HCT116 (cell line): ENCODE measurements around the gene PRSS16. TPM values are rescaled to one million over a fixed set of nuclear protein-coding genes. Genes with fewer than 3 reads are reported as not detected.

Experiments used
- ATAC-seq: fragments of 200-7000 bp; cut with Tn5 transposase; 2 replicates; pipeline ENCODE4 v1.9.1; 2020; ENCODE audit warnings: mild to moderate bottlenecking, moderate library complexity
- BruUV-seq: library from RNA; stranded (reverse); fragments of 400-500 nt; replicated peaks from 2 replicates; lab custom pipeline; 2021; lab: Mats Ljungman, UMichigan
- CTCF ChIA-PET: fragments of 300-600 bp; sonication (Branson Sonifier 250); formaldehyde crosslinking; loops from one replicate; lab custom pipeline; 2021; ENCODE audit warnings: antibody characterized with exemption; lab: Charles Lee
- POLR2A ChIA-PET: fragments of 300-600, 350-600 bp; sonication (Branson Sonifier 250); formaldehyde crosslinking; loops from one replicate; lab custom pipeline; 2021; ENCODE audit warnings: antibody characterized with exemption; lab: Charles Lee
- RAD21 ChIA-PET, 2 experiments: fragments of 300-600 bp; sonication (Branson Sonifier 250); formaldehyde crosslinking; loops; one replicate each; lab custom pipeline; 2023; ENCODE audit warnings: low total read pairs in 2 of 2; ENCODE audit not compliant: uncharacterized antibody in 2 of 2, unreplicated experiment in 2 of 2, low non-redundant PET in 1 of 2; lab: Charles Lee
- DNase-seq: peaks from one replicate; pipeline ENCODE4 v3.0.0-alpha.2; 2010; ENCODE audit warnings: low read depth, low spot score
- H2AFZ ChIP-seq: fragments of 200-600 bp; shearing (Covaris generic), sonication (generic); 2 replicates; pipeline ENCODE4 v1.6.1; 2017; ENCODE audit warnings: low read depth, mixed run types, mixed read lengths, antibody characterized with exemption, low read length; ENCODE audit not compliant: poor library complexity, severe bottlenecking
- H3K27ac ChIP-seq: 2 replicates; pipeline ENCODE4 v1.5.1; 2012; ENCODE audit warnings: low read depth, low read length
- H3K27me3 ChIP-seq: fragments of 200-600 bp; sonication (generic); 2 replicates; pipeline ENCODE4 v1.6.1; 2016; ENCODE audit warnings: mixed run types, low read length, mixed read lengths; ENCODE audit not compliant: insufficient read depth
- H3K36me3 ChIP-seq, 2 experiments: fragments of 200-500 bp in 1 of 2; fragments of 200-600 bp in 1 of 2; sonication (Bioruptor generic) in 1 of 2; sonication (generic) in 1 of 2; 2 replicates each; pipeline versions ENCODE4 v1.5.1 to v1.6.1; 2014 to 2016; ENCODE audit warnings: low read length in 2 of 2, inconsistent platforms in 1 of 2, mixed read lengths in 1 of 2, mixed run types in 1 of 2; ENCODE audit not compliant: insufficient read depth in 2 of 2, control insufficient read depth in 1 of 2
- H3K4me1 ChIP-seq, 2 experiments: fragments of 200-600 bp in 1 of 2; sonication (generic) in 1 of 2; 2 replicates each; pipeline versions ENCODE4 v1.5.1 to v1.6.1; 2012 to 2017; ENCODE audit warnings: low read length in 2 of 2, inconsistent platforms in 1 of 2, mild to moderate bottlenecking in 1 of 2, mixed read lengths in 1 of 2, mixed run types in 1 of 2, moderate library complexity in 1 of 2; ENCODE audit not compliant: insufficient read depth in 2 of 2, control insufficient read depth in 1 of 2
- H3K4me2 ChIP-seq: fragments of 200-600 bp; sonication (generic); 2 replicates; pipeline ENCODE4 v1.6.1; 2017; ENCODE audit warnings: mixed run types, low read length, mixed read lengths
- H3K4me3 ChIP-seq, 2 experiments: fragments of 200-600 bp in 1 of 2; sonication (generic) in 1 of 2; replicated peaks in 1 of 2; 2 replicates each; pipeline ENCODE4 v1.5.1; 2011 to 2016; ENCODE audit warnings: low read length in 2 of 2, control low read depth in 1 of 2, low read depth in 1 of 2, mild to moderate bottlenecking in 1 of 2, mixed read lengths in 1 of 2, mixed run types in 1 of 2
- H3K79me2 ChIP-seq: fragments of 200-600 bp; sonication (generic); 2 replicates; pipeline ENCODE4 v1.6.1; 2017; ENCODE audit warnings: mild to moderate bottlenecking, mixed run types, low read length, moderate library complexity, mixed read lengths; ENCODE audit not compliant: insufficient read depth
- H3K9ac ChIP-seq: fragments of 200-600 bp; sonication (generic); 2 replicates; pipeline ENCODE4 v1.6.1; 2016; ENCODE audit warnings: low read length, mixed read lengths
- H3K9me2 ChIP-seq: fragments of 200-600 bp; sonication (generic), shearing (Covaris generic); 2 replicates; pipeline ENCODE4 v1.6.1; 2017; ENCODE audit warnings: mixed run types, mild to moderate bottlenecking, moderate library complexity; ENCODE audit not compliant: insufficient read depth
- H3K9me3 ChIP-seq, 2 experiments: fragments of 200-500 bp in 1 of 2; fragments of 200-600 bp in 1 of 2; sonication (Bioruptor generic) in 1 of 2; sonication (generic) in 1 of 2; 2 replicates each; pipeline ENCODE4 v1.6.1; 2014 to 2017; ENCODE audit warnings: low read length in 2 of 2, mixed read lengths in 2 of 2, inconsistent platforms in 1 of 2, low read depth in 1 of 2, mild to moderate bottlenecking in 1 of 2, mixed run types in 1 of 2, moderate library complexity in 1 of 2; ENCODE audit not compliant: control insufficient read depth in 1 of 2, insufficient read depth in 1 of 2
- H4K20me1 ChIP-seq: fragments of 200-600 bp; sonication (generic), shearing (Covaris generic); 2 replicates; pipeline ENCODE4 v1.6.1; 2017; ENCODE audit warnings: mixed run types, mild to moderate bottlenecking, moderate library complexity; ENCODE audit not compliant: insufficient read depth
- CEBPB ChIP-seq: IDR thresholded peaks from 2 replicates; pipeline ENCODE4 v1.6.1; 2012; ENCODE audit warnings: low read depth
- CTCF ChIP-seq, 3 experiments: fragments of 200-600 bp in 1 of 3; sonication (generic) in 1 of 3; IDR thresholded peaks in 2 of 3; conservative IDR thresholded peaks in 1 of 3; 2 replicates each; pipeline ENCODE4 v1.5.1; 2012 to 2017; ENCODE audit warnings: low read depth in 2 of 3, low read length in 2 of 3, antibody characterized with exemption in 1 of 3, borderline replicate concordance in 1 of 3, control low read depth in 1 of 3, mild to moderate bottlenecking in 1 of 3, mixed read lengths in 1 of 3, mixed run types in 1 of 3, moderate library complexity in 1 of 3; ENCODE audit not compliant: insufficient read depth in 1 of 3
- EGR1 ChIP-seq: IDR thresholded peaks from 2 replicates; pipeline ENCODE4 v1.6.1; 2012; ENCODE audit warnings: low read depth
- ELF1 ChIP-seq: IDR thresholded peaks from 2 replicates; pipeline ENCODE4 v1.6.1; 2012; ENCODE audit warnings: low read depth, borderline replicate concordance
- FOSL1 ChIP-seq: IDR thresholded peaks from 2 replicates; pipeline ENCODE4 v1.6.1; 2012; ENCODE audit warnings: low read depth
- JUND ChIP-seq: IDR thresholded peaks from 2 replicates; pipeline ENCODE4 v1.6.1; 2012
- POLR2AphosphoS5 ChIP-seq: IDR thresholded peaks from 2 replicates; pipeline ENCODE4 v1.6.1; 2011; ENCODE audit warnings: mild to moderate bottlenecking, low read depth, low read length, moderate library complexity
- RAD21 ChIP-seq: IDR thresholded peaks from 2 replicates; pipeline ENCODE4 v1.6.1; 2012; ENCODE audit warnings: low read depth, mild to moderate bottlenecking
- REST ChIP-seq: IDR thresholded peaks from 2 replicates; pipeline ENCODE4 v1.6.1; 2012; ENCODE audit warnings: low read depth
- SIN3A ChIP-seq: IDR thresholded peaks from 2 replicates; pipeline ENCODE4 v1.6.1; 2012; ENCODE audit warnings: low read depth
- SP1 ChIP-seq: IDR thresholded peaks from 2 replicates; pipeline ENCODE4 v1.6.1; 2012; ENCODE audit warnings: low read depth
- YY1 ChIP-seq: IDR thresholded peaks from 2 replicates; pipeline ENCODE4 v1.6.1; 2011; ENCODE audit warnings: low read length, low read depth, moderate library complexity, mild to moderate bottlenecking; ENCODE audit not compliant: insufficient replicate concordance; ENCODE audit errors: extremely low read depth
- ZNF274 ChIP-seq: fragments of 200-500 bp; sonication (Bioruptor generic); IDR thresholded peaks from 2 replicates; pipeline ENCODE4 v1.6.1; 2014; ENCODE audit warnings: mild to moderate bottlenecking, low read depth, low read length, inconsistent platforms
- intact Hi-C: fragments of 100-400 bp; cut with micrococcal nuclease; formaldehyde crosslinking; loops from 2 replicates; pipeline ENCODE4 v1.10.0; 2022
- total RNA-seq: library from RNA; stranded (reverse); gene quantifications from one replicate; pipeline ENCODE4 v1.2.1, GENCODE V29; 2021; ENCODE audit not compliant: unreplicated experiment
- TF ChIP-seq, protein P1 (sequence below): IDR thresholded peaks from 2 replicates; pipeline ENCODE4 v1.6.1; 2012
- TF ChIP-seq, protein P2 (sequence below): IDR thresholded peaks from 2 replicates; pipeline ENCODE4 v1.6.1; 2012

The PRSS16 gene
- total RNA-seq, 1 experiment from 2014 or later: 14.5 TPM

DNA sequence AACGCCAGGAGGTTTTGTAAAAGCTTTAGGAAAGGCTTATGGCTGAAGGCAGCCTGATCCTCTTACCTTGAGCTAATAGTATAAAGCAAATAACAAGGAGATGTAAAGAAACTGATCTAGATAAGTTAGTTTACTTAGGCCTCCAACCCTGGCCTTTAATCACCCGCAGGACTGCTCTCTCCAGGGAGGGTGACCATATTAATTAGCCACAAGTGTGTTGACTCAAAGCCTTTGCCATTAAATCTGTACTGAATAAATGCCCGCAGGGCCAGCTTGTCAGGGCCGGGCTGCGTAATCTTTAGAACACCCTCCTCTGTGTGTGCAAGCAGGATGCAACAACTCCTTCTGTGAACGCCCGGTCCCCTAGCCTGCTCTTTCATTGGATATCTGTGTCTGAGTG lies 6.1 kb upstream of the PRSS16 start:
- H3K9ac ChIP-seq: no peak overlapping the region
- H3K4me1 ChIP-seq: peaks cover 6 to 9% of the 10 kb centered on the region in 2 experiments; a peak in 3 of 4 replicates
- H3K27ac ChIP-seq: no peak overlapping the region
- no peak for ATAC-seq
- no TSS peak for BruUV-seq
- no peaks in the 10 kb centered on the region for H3K9me3 ChIP-seq
- no peak for DNase-seq
- no peaks in the 10 kb centered on the region for H3K36me3 ChIP-seq
- POLR2A ChIA-PET: no interaction called here
- no peaks in the 10 kb centered on the region for H4K20me1 ChIP-seq
- intact Hi-C loops: no loop called here
- no peak overlapping the region for H3K4me3 ChIP-seq
- no peak overlapping the region for H3K4me2 ChIP-seq
- RAD21 ChIA-PET: no interaction called here
- CTCF ChIA-PET: no interaction called here
- no peaks in the 10 kb centered on the region for H3K27me3 ChIP-seq
- TF ChIP-seq FOSL1: no peak
- TF ChIP-seq, protein P1, sequence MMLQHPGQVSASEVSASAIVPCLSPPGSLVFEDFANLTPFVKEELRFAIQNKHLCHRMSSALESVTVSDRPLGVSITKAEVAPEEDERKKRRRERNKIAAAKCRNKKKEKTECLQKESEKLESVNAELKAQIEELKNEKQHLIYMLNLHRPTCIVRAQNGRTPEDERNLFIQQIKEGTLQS: no peak
- TF ChIP-seq JUND: no peak
- no peak for TF ChIP-seq SIN3A
- no peak overlapping the region for H2AFZ ChIP-seq
- H3K79me2 ChIP-seq: no peaks in the 10 kb centered on the region
- no peaks in the 10 kb centered on the region for H3K9me2 ChIP-seq

GRCh38 chr6:27242589-27243265 lies 4.8 kb upstream of the PRSS16 start:
- H3K36me3 ChIP-seq: no peaks in the 10 kb centered on the region
- intact Hi-C loops: no loop called here
- H2AFZ ChIP-seq: no peak overlapping the region
- H3K27ac ChIP-seq: no peak overlapping the region
- no peaks in the 10 kb centered on the region for H4K20me1 ChIP-seq
- H3K27me3 ChIP-seq: no peaks in the 10 kb centered on the region
- DNase-seq: no peak
- ChIA-PET POLR2A (no interaction called here), RAD21 (no interaction called here), CTCF (interaction anchor here (1.4 kb wide), 1 partner anchor 9 kb away, joined by 6 read pairs; no protein-coding TSS in a partner anchor)
- no peaks in the 10 kb centered on the region for H3K9me3 ChIP-seq
- no peak overlapping the region for H3K4me2 ChIP-seq
- BruUV-seq: no TSS peak
- no peak overlapping the region for H3K4me3 ChIP-seq
- no peak for ATAC-seq
- no peaks in the 10 kb centered on the region for H3K79me2 ChIP-seq
- no peaks in the 10 kb centered on the region for H3K4me1 ChIP-seq
- H3K9ac ChIP-seq: no peak overlapping the region
- H3K9me2 ChIP-seq: no peaks in the 10 kb centered on the region
- TF ChIP-seq JUND: no peak
- no peak for TF ChIP-seq RAD21
- no peak for TF ChIP-seq YY1
- TF ChIP-seq ELF1: no peak
- TF ChIP-seq POLR2AphosphoS5: no peak
- TF ChIP-seq FOSL1: no peak
- no peak for TF ChIP-seq SIN3A
- no peak for TF ChIP-seq EGR1
- TF ChIP-seq ZNF274: no peak
- no peak for TF ChIP-seq REST
- no peak for TF ChIP-seq CEBPB
- TF ChIP-seq CTCF (IDR thresholded peaks at IDR 0.05 in 2 of 3, conservative IDR thresholded peaks at IDR 0.05 in 1 of 3; ENCODE audit: borderline replicate concordance in 1 of 3, insufficient read depth in 1 of 3, low read depth in 2 of 3, low read length in 2 of 3): no peak
- TF ChIP-seq, protein P2, sequence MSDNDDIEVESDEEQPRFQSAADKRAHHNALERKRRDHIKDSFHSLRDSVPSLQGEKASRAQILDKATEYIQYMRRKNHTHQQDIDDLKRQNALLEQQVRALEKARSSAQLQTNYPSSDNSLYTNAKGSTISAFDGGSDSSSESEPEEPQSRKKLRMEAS: no peak
- no peak for TF ChIP-seq SP1
